K562 (cell line): ENCODE data around the gene TSSK2. TPM values are rescaled to one million over a fixed set of nuclear protein-coding genes. Genes with fewer than 3 reads are reported as not detected.
A peak's percentile ranks its signal among the peaks of the same experiment; 100 is the strongest.

Experiments used
- CHD7 ChIP-seq: fragments of 200-600 bp; sonication (generic); IDR thresholded peaks from one replicate; pipeline ENCODE4 v1.6.1; 2012; ENCODE audit warnings: mild to moderate bottlenecking, low read depth, low read length, inconsistent platforms
- E2F6 ChIP-seq, 2 experiments: IDR thresholded peaks; 2 replicates each; pipeline ENCODE4 v1.6.1; 2011; ENCODE audit warnings: borderline replicate concordance in 1 of 2, control low read depth in 1 of 2, low read depth in 1 of 2, low read length in 1 of 2, mild to moderate bottlenecking in 1 of 2, mixed read lengths in 1 of 2, moderate library complexity in 1 of 2; ENCODE audit not compliant: insufficient read depth in 1 of 2, insufficient read length in 1 of 2, poor library complexity in 1 of 2, severe bottlenecking in 1 of 2; ENCODE audit errors: extremely low read depth in 1 of 2
- ERF ChIP-seq: fragments of 450-650 bp; formaldehyde crosslinking; IDR thresholded peaks from 2 replicates; pipeline ENCODE4 v1.4.0; 2020; ENCODE audit warnings: mild to moderate bottlenecking, mixed read lengths
- HOXB6 ChIP-seq: fragments of 250-450 bp; sonication (Bioruptor Pico); IDR thresholded peaks from 2 replicates; pipeline ENCODE4 v1.5.1; 2022; ENCODE audit warnings: mild to moderate bottlenecking, borderline replicate concordance
- MED1 ChIP-seq: sonication (generic); formaldehyde crosslinking; IDR thresholded peaks from 2 replicates; pipeline ENCODE4 v1.8.1; 2023; ENCODE audit warnings: missing genetic modification reagents, borderline replicate concordance
- PTBP1 ChIP-seq: fragments of 200-400 bp; formaldehyde crosslinking; IDR thresholded peaks from 2 replicates; pipeline ENCODE4 v1.6.1; 2017; ENCODE audit warnings: low read depth, low read length
- SAP30 ChIP-seq: fragments of 200-600 bp; sonication (generic); IDR thresholded peaks from 2 replicates; pipeline ENCODE4 v1.6.1; 2012; ENCODE audit warnings: borderline replicate concordance, low read depth, mild to moderate bottlenecking, moderate library complexity, low read length, control low read depth, inconsistent platforms; ENCODE audit not compliant: insufficient read depth, poor library complexity, severe bottlenecking
- SMARCA4 ChIP-seq: fragments of 450-650 bp; IDR thresholded peaks from 2 replicates; pipeline ENCODE4 v1.6.1; 2016
- SMC3 ChIP-seq: conservative IDR thresholded peaks from 2 replicates; pipeline ENCODE4 v1.6.1; 2011; ENCODE audit warnings: low read depth, low read length, improper control_type of control experiment; ENCODE audit not compliant: insufficient read depth
- ZNF764 ChIP-seq: fragments of 250-450 bp; sonication (Bioruptor Pico); IDR thresholded peaks from 2 replicates; pipeline ENCODE4 v1.4.0; 2020; ENCODE audit warnings: low read depth, mild to moderate bottlenecking, moderate library complexity
- polyA plus RNA-seq, 8 experiments: library from polyadenylated mRNA; depleted of rRNA in 4 of 8; stranded (reverse) in 5 of 8; unstranded in 3 of 8; fragments of >200 nt; fragmentation: Nextera tagmentation in 2 of 8; fragmentation: Illumina TruSeq in 1 of 8; extraction: Ambion mirVana in 2 of 8; extraction: Trizol in 1 of 8; gene quantifications; 2 replicates each; pipeline versions ENCODE4 v1.2.1 to v1.2.3, GENCODE V29; 2011 to 2014; ENCODE audit warnings: inconsistent platforms in 1 of 8, missing spikeins in 1 of 8
- total RNA-seq, 7 experiments: library from RNA; depleted of rRNA in 6 of 7; stranded (reverse); fragments of >200 nt in 6 of 7; fragmentation: Illumina TruSeq in 2 of 7; extraction: Trizol in 2 of 7; gene quantifications; 2 replicates each; pipeline versions ENCODE4 v1.2.1 to v1.2.3, GENCODE V29; 2011 to 2021; ENCODE audit warnings: low replicate concordance in 1 of 7
- TF ChIP-seq, protein P1 (sequence below): fragments of 450-650 bp; IDR thresholded peaks from 2 replicates; pipeline ENCODE4 v1.6.1; 2016; ENCODE audit warnings: borderline replicate concordance

The TSSK2 gene
- total and polyA plus RNA-seq, 9 of the 15 experiments (the other 6 are each of a cell fraction or from before 2014, with no cell fraction given) = 0.04 TPM; not detected in 8

- peak; percentile 23 for TF ChIP-seq CHD7
- TF ChIP-seq, protein P1, sequence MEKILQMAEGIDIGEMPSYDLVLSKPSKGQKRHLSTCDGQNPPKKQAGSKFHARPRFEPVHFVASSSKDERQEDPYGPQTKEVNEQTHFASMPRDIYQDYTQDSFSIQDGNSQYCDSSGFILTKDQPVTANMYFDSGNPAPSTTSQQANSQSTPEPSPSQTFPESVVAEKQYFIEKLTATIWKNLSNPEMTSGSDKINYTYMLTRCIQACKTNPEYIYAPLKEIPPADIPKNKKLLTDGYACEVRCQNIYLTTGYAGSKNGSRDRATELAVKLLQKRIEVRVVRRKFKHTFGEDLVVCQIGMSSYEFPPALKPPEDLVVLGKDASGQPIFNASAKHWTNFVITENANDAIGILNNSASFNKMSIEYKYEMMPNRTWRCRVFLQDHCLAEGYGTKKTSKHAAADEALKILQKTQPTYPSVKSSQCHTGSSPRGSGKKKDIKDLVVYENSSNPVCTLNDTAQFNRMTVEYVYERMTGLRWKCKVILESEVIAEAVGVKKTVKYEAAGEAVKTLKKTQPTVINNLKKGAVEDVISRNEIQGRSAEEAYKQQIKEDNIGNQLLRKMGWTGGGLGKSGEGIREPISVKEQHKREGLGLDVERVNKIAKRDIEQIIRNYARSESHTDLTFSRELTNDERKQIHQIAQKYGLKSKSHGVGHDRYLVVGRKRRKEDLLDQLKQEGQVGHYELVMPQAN = 0 out of 2 replicates have a peak, but pooled peaks have one; percentile 16
- peak in 1 of 2 experiments; percentile 8 for TF ChIP-seq E2F6 (IDR thresholded peaks at IDR 0.05; ENCODE audit: borderline replicate concordance in 1 of 2, extremely low read depth in 1 of 2, insufficient read depth in 1 of 2, insufficient read length in 1 of 2, low read depth in 1 of 2, low read length in 1 of 2, poor library complexity in 1 of 2, severe bottlenecking in 1 of 2)
- 0 out of 2 replicates have a peak, but pooled peaks have one; percentile 36 for TF ChIP-seq ERF
- peak; percentile 23 for TF ChIP-seq SAP30
- TF ChIP-seq SMC3 = peak; percentile 49; the same call in 1 of the 2 replicates
- no peak for TF ChIP-seq SMARCA4
- TF ChIP-seq PTBP1 = no peak
- no peak for TF ChIP-seq HOXB6 (CRISPR knock-in tag)
- peak; percentile 62; the same call in 1 of the 2 replicates for TF ChIP-seq ZNF764 (CRISPR knock-in tag)
- TF ChIP-seq MED1 (CRISPR knock-in tag) = no peak
Measured at GRCh38 chr22:19168088-19168890, 37.2 kb downstream of the TSSK2 start (continued).
